Thyroid gland (tissue), 4 donors: Measurements from ENCODE around the gene TM2D3.

Source experiments
- POLR2A ChIP-seq, 2 donors: fragments of 450-650 bp; IDR thresholded peaks; one replicate each; pipeline ENCODE4 v1.6.1; 2017; ENCODE audit warnings: antibody characterized with exemption in 2 of 2, mild to moderate bottlenecking in 2 of 2, moderate library complexity in 1 of 2
- TF ChIP-seq, protein P1 (sequence below), 6 experiments: fragments of 200-600 bp in 3 of 6; fragments of 450-650 bp in 3 of 6; sonication (generic) in 3 of 6; IDR thresholded peaks; one replicate each; pipeline ENCODE4 v1.5.1; 2016 to 2019; ENCODE audit warnings: antibody characterized with exemption in 6 of 6, mild to moderate bottlenecking in 2 of 6, inconsistent platforms in 1 of 6, moderate library complexity in 1 of 6

- TF ChIP-seq, protein P1, sequence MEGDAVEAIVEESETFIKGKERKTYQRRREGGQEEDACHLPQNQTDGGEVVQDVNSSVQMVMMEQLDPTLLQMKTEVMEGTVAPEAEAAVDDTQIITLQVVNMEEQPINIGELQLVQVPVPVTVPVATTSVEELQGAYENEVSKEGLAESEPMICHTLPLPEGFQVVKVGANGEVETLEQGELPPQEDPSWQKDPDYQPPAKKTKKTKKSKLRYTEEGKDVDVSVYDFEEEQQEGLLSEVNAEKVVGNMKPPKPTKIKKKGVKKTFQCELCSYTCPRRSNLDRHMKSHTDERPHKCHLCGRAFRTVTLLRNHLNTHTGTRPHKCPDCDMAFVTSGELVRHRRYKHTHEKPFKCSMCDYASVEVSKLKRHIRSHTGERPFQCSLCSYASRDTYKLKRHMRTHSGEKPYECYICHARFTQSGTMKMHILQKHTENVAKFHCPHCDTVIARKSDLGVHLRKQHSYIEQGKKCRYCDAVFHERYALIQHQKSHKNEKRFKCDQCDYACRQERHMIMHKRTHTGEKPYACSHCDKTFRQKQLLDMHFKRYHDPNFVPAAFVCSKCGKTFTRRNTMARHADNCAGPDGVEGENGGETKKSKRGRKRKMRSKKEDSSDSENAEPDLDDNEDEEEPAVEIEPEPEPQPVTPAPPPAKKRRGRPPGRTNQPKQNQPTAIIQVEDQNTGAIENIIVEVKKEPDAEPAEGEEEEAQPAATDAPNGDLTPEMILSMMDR (IDR thresholded peaks at IDR 0.05) = no peak
- TF ChIP-seq POLR2A (IDR thresholded peaks at IDR 0.05) = no peak
Observed at GRCh38 chr15:101596633-101597032, 55.5 kb downstream of the TM2D3 start.
